SKM-1 treated with dmso at 0.1 percent for 144 hours (cell line): Measurements from ENCODE around the gene MON1B.

ENCODE experiments used
- DNase-seq: peaks from one replicate; lab custom pipeline; 2025; ENCODE audit not compliant: unreplicated experiment; lab: John Stamatoyannopoulos, UW

Gene MON1B

DNA sequence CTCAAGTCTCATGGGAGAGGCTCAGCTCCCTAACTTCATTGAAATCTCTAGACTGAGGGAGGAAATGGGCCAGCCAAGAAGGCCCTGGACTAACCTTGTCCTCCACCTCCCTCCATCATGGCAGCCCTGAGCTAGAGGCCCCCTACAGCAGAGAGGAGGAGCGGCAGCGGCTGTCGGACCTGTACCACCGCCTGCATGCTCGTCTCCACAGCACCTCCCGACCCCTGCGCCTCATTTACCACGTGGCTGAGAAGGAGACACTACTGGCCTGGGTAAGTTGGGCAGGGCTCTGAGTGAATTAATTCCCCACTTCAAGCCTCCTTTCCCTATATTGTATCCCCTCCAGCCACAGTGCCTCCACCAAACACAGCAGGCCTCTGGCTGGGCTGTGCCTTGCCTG, 4.4 kb downstream of the MON1B start:
- no peak for DNase-seq

GRCh38 chr16:77197747-77198146, 6.8 kb downstream of the MON1B start:
- no peak for DNase-seq

GRCh38 chr16:77199211-77199610, 8.2 kb downstream of the MON1B start, which contains the start of gene SYCE1L:
Gene SYCE1L, plus strand, starts transcription at chr16:77199408. Its CDS starts 44 bp downstream, at chr16:77199452.
- DNase-seq = no peak

- no peak for DNase-seq
Measured at GRCh38 chr16:77206533-77206932, 15.5 kb downstream of the MON1B start.

DNA sequence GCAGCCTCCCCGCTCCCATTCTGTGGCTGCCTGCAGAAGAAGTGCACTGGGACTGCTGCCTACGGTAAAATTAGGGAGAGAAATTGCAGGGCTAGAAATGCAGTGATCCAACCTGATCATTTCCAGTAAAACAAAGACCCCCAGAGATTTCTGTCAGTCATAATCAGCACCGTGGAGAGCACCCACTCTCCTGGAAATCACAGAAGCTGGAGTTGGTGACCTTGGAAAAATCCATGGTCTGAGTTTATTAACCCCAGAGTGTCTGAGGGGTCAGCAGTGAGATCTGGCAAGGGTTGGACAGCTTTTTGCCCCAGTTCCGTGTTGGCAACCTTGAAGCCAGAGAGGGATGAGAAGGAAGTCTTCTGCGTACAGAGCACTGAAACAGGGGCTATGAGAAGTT, 16.0 kb downstream of the MON1B start:
- DNase-seq = no peak

DNA sequence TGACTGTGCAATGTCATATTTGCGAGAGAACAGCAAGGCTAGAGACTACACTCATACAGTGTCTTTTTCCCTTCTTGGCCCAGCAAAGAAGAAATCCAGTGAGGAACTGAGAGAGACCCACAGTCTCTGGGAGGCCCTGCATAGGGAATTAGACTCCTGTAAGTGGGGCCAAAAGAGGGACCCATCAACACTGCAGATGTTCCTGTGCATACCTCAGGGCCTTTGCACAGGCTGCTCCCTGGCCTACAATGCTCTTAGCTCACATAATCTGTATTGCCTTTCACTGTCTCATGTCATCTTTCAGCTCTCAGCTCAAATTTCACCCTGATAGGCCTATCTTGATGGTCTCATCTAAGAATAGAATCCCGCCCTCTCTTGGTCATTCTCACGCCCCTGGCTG, 17.4 kb downstream of the MON1B start:
- DNase-seq = no peak

DNA sequence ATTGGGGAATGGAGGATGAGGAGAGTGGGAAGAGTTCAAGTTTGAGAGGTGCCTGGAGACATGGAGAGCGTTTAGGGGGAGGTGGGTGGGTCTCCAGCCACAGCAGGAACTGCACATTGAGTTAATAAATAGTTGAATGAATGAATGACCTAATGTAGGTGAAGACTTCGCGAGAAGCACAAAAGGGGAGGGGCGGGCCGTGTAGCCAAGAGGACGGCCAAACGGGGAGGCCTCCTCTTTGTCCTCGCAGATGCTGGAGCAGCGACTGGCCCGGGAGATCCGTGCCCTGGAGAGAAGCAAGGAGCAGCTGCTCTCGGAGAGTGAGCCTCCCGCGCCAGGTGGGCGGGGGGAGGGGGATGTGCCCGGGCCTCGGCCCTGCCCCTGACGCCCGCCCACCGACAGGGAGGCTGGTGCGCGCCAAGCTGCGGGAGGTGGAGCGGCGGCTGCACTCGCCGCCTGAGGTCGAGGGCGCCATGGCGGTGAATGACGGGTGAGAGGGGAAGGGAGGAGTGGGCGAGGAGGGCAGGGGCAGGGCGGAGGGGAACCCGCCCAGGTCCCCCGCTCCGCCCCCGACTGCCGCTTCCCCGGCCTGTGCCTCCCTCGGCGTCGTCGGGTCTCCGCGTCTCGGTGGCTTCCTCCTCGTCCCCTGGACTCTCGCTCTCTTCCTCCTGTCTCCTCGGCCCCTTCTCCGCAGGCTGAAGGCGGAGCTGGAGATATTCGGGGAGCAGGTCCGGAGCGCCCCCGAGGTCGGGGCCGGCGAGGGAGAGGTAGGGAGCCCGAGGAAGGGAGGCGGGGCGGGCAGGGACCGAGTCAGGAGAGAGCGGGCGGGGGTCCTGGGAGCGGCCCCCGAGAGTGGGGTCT, 21.1 kb downstream of the MON1B start:
- DNase-seq = peak; percentile 38

DNA sequence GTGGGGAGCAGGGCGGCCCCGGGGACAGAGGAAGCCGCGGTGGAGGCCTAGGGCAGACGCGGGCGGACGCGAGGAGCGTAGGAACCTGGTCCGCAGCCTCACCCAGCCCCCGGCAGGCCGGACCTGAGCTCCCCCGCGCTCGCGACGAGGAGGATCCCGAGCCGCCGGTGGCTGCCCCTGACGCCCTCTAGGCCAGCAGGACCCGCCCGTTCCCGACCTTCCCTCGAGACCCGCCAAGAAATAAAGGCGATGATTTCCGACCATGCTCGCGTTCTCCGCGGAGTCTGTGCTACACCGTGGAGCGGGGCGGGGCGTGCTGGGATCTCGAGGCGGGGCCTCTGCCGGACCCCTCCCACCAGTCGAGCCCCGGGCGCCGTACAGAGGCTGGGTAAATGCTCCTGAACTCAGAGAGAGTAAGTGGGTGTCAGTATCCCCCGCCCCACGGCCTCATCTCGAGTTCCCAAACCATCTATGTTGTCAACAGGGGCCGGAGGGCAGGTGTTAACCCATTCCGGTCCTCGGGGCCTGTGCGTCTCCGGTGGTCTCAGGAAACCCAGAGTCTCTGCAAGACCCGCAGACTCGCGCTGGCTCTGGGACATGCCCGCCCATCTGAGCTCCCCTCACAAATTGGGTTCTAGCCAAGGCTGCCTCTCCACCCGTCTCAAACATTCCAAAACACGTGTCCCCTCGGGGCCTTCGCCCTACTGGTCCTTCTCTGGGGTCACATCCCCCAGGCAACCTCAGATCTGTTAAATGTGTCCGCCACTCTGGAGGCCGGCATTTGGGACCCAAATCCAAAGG, 22.0 kb downstream of the MON1B start:
- peak; percentile 58 for DNase-seq

GRCh38 chr16:77213542-77214106, 22.6 kb downstream of the MON1B start:
- DNase-seq = no peak

GRCh38 chr16:77214411-77215138, 23.6 kb downstream of the MON1B start:
- DNase-seq = no peak

- DNase-seq = no peak
Measured at GRCh38 chr16:77219437-77219836, 28.4 kb downstream of the MON1B start.

- DNase-seq = no peak
Measured at GRCh38 chr16:77220427-77220826, 29.4 kb downstream of the MON1B start.

DNA sequence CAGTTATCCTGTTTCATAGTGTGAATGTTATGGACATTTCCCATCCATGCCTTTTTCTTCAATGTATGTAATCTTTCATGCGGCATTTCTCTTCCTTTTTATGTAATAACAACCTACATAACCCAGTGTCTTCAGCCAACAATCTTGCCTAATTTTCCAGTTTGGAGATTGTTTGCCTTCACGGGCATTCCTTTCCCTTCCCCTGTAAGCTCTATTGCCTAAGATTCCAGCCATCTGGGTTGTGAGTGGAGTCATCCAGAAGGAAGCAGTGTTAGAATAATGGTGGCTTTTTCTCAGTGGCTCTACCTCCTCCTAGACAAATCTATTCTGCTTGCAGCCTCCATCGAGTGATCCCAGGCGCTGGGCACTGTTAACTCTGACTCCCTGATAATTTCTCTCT, 30.5 kb downstream of the MON1B start:
- DNase-seq = no peak

- DNase-seq = no peak
Measured at GRCh38 chr16:77223184-77223583, 32.2 kb downstream of the MON1B start.

DNA sequence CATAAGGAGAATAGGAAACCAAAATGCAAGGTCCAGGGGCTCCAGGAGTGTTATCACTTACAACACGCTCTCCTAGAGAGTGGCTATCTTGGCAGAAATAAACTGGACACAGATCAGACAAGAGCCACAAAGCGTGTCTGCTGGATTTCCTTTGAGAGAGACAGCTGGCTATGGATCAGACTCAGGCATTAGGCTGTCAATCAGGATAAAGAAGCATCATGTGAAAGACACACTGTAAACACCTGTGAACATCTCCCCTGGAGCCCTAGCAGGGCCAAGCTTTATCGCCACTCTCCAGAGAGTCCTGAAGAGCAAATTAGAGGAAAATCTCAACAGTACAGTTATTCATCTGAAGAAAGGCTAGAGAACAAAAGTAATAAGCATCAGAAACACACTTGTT, 34.2 kb downstream of the MON1B start:
- no peak for DNase-seq

DNA sequence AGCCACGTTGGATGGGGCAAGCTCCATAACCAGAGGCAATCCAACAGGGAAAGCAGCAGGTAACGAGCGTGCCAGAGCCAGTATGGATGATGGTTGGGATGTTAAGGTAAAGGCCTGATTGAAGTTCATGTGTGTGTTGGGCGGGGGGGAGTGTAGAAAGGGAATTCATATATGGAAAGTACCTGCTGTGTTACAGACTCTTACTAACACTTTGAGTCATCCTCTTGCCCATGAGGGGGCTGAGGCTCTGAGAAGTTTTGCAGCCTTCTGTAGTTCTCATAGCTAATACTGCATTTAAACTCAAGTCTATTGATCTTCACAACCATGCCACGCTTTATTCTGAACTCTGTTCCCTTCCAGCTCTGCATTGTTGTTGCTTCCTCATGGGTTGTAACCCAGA, 36.8 kb downstream of the MON1B start:
- DNase-seq = no peak

DNA sequence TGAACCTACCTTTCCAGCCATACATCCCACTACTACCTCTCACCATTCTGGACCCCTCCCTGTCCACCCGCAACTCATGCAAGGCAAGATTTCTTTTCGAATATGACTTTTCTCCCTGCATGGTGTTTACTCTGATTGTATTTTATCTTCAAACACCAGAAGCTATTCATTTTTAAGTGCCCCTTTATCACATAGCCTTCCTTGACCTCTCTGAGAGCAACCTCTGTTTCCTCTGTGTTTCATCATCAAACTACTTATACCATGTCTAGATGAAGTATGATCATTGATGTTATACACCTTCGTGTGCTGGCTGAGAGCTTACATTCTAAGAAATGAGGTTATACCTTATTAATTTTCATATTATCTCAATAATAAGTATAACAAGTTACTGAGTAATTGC, 40.1 kb downstream of the MON1B start:
- DNase-seq = no peak

- DNase-seq = no peak
Measured at GRCh38 chr16:77233799-77234519, 43.0 kb downstream of the MON1B start.

DNA sequence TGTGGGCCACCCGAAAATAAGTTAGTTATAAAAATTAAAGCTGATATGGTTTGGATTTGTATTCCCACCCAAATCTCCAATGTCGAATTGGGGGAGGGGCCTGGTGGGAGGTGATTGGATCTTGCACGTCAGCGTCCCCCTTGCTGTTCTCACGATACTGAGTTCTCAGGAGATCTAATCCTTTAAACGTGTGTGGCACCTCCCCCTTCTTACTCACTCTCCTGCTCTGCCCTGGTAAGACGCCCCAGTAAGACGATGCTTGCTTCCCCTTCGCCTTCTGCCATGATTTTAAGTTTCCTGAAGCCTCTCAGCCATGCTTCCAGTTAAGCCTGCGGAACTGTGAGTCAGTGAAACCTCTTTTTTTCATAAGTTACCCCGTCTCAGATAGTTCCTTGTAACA, 43.6 kb downstream of the MON1B start:
- DNase-seq = no peak

DNA sequence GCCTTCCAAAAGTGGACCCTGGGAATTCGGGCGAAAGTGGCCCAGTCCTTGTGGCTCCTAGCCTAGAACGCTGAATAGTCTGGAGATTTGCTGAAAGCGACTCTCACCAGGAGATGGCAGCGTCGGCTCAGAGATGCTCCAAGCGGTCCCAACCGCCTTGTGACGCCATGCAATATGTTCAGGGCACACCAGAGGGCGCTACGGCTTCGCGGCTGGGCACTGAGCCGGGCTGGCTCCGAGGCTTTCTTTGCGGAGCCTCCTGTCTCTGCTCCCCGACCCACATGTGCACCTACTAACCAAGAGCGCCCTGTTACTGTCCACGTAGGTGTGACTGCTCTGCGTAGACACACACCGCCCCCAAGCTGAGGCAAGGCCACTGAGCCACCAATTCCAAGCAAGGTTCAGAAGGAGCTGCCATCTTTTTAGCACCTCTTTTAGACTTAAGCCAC, 45.1 kb downstream of the MON1B start:
- DNase-seq = peak; percentile 71
